Esophagus muscularis mucosa (tissue), 4 donors: ENCODE results near the gene TNRC6C. TPM values are rescaled to one million over a fixed set of nuclear protein-coding genes. Genes with fewer than 3 reads are reported as not detected.

Source experiments
- DNase-seq: peaks from one replicate; pipeline ENCODE4 v3.0.0-alpha.2; 2017; ENCODE audit errors: extremely low spot score
- H3K27ac ChIP-seq, 4 donors: fragments of 200-600 bp; sonication (generic); replicated peaks in 1 of 4; 1 replicate in 3 of 4; 2 replicates in 1 of 4; pipeline ENCODE4 v1.5.1; 2016 to 2019; ENCODE audit warnings: mild to moderate bottlenecking in 1 of 4
- H3K27me3 ChIP-seq, 4 donors: fragments of 200-600 bp; sonication (generic); one replicate each; pipeline versions ENCODE4 v1.5.1 to v1.6.0; 2016 to 2019
- H3K36me3 ChIP-seq, 4 donors: fragments of 200-600 bp; sonication (generic); one replicate each; pipeline ENCODE4 v1.5.1; 2016 to 2019
- H3K4me1 ChIP-seq, 4 donors: fragments of 200-600 bp; sonication (generic); one replicate each; pipeline ENCODE4 v1.5.1; 2016 to 2019
- H3K4me3 ChIP-seq, 4 donors: fragments of 200-600 bp; sonication (generic); 1 replicate in 2 of 4; 2 replicates in 2 of 4; pipeline ENCODE4 v1.5.1; 2016 to 2019; ENCODE audit warnings: mild to moderate bottlenecking in 4 of 4, moderate library complexity in 1 of 4
- H3K9me3 ChIP-seq, 4 donors: fragments of 200-600 bp; sonication (generic); 1 replicate in 3 of 4; 2 replicates in 1 of 4; pipeline ENCODE4 v1.5.1; 2016 to 2019
- CTCF ChIP-seq, 3 experiments: fragments of 200-600 bp in 2 of 3; fragments of 450-650 bp in 1 of 3; sonication (generic) in 2 of 3; IDR thresholded peaks; one replicate each; pipeline ENCODE4 v1.5.1; 2017 to 2019; ENCODE audit warnings: antibody characterized with exemption in 3 of 3, mild to moderate bottlenecking in 2 of 3, moderate library complexity in 1 of 3
- EP300 ChIP-seq: sonication (generic); formaldehyde crosslinking; IDR thresholded peaks from one replicate; pipeline ENCODE4 v1.6.1; 2017; ENCODE audit warnings: antibody characterized with exemption
- POLR2A ChIP-seq: fragments of 450-650 bp; IDR thresholded peaks from one replicate; pipeline ENCODE4 v1.6.1; 2017; ENCODE audit warnings: antibody characterized with exemption, moderate library complexity, mild to moderate bottlenecking, low read depth
- POLR2AphosphoS5 ChIP-seq, 2 donors: sonication (generic); formaldehyde crosslinking; IDR thresholded peaks; one replicate each; pipeline ENCODE4 v1.6.1; 2017; ENCODE audit warnings: antibody characterized with exemption in 2 of 2
- WGBS: methylation state at CpG from one replicate; pipeline ENCODE4 v1.1.5; 2018; 5-methylcytosine and 5-hydroxymethylcytosine counted together
- intact Hi-C: fragments of 100-400 bp; cut with DNase I; formaldehyde crosslinking; loops from one replicate; pipeline ENCODE4 v1.15.1; 2023
- total RNA-seq, 4 donors: library from RNA; depleted of rRNA; stranded (reverse); fragments of >200 nt; gene quantifications; one replicate each; pipeline versions ENCODE4 v1.1.0 to v1.2.1, GENCODE V29; 2016

TNRC6C gene
- total RNA-seq, 4 donors from 2014 or later: 21.4 to 31.6 (median 29.0) TPM

GRCh38 chr17:78022425-78022824 is 63.9 kb downstream of the TNRC6C start:
- 66% methylated on average over 2 of the region's 2 CpGs for WGBS
- intact Hi-C loops: loop anchor here (5.0 kb wide), 1 partner anchor 35 kb away; no protein-coding TSS in a partner anchor
- H3K4me1 ChIP-seq: peaks cover 31 to 73% (median 58%) of the 10 kb centered on the region in 4 donors
- H3K27me3 ChIP-seq: no peaks in the 10 kb centered on the region
- no peak for DNase-seq
- H3K9me3 ChIP-seq: no peaks in the 10 kb centered on the region
- TF ChIP-seq EP300: no peak
- TF ChIP-seq CTCF (IDR thresholded peaks at IDR 0.05): no peak
- TF ChIP-seq POLR2A: no peak
- no peak for TF ChIP-seq POLR2AphosphoS5 (IDR thresholded peaks at IDR 0.05)
- peaks cover 0 to 9% (median 0%) of the 10 kb centered on the region in 4 donors for H3K36me3 ChIP-seq
- H3K27ac ChIP-seq: no peak overlapping the region
- H3K4me3 ChIP-seq: no peak overlapping the region

- no peak for DNase-seq
- Histone ChIP-seq H3K9me3 (no peaks in the 10 kb centered on the region), H3K36me3 (peaks cover 0 to 5% (median 0%) of the 10 kb centered on the region in 4 donors), H3K4me1 (peaks cover 36 to 75% (median 60%) of the 10 kb centered on the region in 4 donors), H3K27ac (peak overlapping the region in 1 of 4 donors; percentile 16), H3K27me3 (no peaks in the 10 kb centered on the region), H3K4me3 (no peak overlapping the region)
- TF ChIP-seq CTCF (IDR thresholded peaks at IDR 0.05) (no peak), POLR2AphosphoS5 (IDR thresholded peaks at IDR 0.05) (no peak), POLR2A (no peak), EP300 (no peak)
- intact Hi-C loops: loop anchor here (5.0 kb wide), 1 partner anchor 34 kb away; no protein-coding TSS in a partner anchor
- WGBS: 69% methylated on average over 5 of the region's 5 CpGs
These were observed 64.5 kb downstream of the TNRC6C start for GRCh38 chr17:78023042-78023441.

DNA sequence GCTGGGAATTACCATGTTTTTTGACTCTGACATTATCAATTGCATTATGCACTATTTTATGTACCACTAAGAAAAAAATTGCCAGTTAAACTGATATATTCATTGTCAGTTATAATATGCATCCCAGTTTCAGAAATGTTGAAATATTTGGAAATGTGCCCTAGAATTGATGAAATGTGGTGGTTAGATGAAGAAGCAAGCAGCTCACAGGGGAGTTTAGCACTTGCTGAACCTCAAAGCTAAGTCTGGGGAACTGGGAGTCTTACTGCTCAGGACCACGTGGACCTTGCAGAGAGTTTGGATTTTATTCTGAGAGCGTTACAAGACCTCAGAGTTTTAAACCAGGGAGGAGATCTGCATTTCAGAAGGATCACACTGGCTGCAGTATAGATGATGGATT is 67.9 kb downstream of the TNRC6C start:
- H3K27ac ChIP-seq: no peak overlapping the region
- H3K27me3 ChIP-seq: no peaks in the 10 kb centered on the region
- no peak for DNase-seq
- H3K36me3 ChIP-seq: peaks cover under 1 to 9% (median 1%) of the 10 kb centered on the region in 4 donors
- 71% methylated on average over 2 of the region's 2 CpGs for WGBS
- TF ChIP-seq POLR2AphosphoS5 (IDR thresholded peaks at IDR 0.05) (no peak), EP300 (no peak), CTCF (IDR thresholded peaks at IDR 0.05) (no peak), POLR2A (no peak)
- H3K4me1 ChIP-seq: peaks cover 18 to 48% (median 37%) of the 10 kb centered on the region in 4 donors
- H3K4me3 ChIP-seq: no peak overlapping the region
- intact Hi-C loops: no loop called here
- no peaks in the 10 kb centered on the region for H3K9me3 ChIP-seq

DNA sequence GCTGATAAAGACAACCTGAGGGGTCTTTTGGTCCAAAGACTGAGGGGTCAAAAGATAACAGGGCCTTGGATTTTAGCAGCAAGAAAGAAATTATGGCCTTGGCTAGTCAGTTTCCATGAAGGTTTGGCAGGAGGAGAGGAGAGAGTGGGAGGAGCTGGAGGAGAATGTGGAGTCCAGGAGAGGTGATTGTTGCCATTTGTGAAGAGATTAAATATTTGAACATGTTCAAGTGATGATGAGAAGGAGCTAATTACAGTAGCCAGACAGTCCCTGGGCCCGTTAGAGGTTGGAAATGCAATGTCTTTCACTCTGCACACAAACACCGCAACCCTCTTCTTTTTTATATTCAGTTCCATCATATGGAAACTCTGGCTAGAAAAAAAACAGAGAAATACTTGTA is 68.6 kb downstream of the TNRC6C start:
- DNase-seq: no peak
- TF ChIP-seq CTCF (IDR thresholded peaks at IDR 0.05) (no peak), POLR2A (no peak), POLR2AphosphoS5 (IDR thresholded peaks at IDR 0.05) (no peak), EP300 (no peak)
- Histone ChIP-seq H3K27ac (no peak overlapping the region), H3K27me3 (no peaks in the 10 kb centered on the region), H3K36me3 (peaks cover 7 to 16% (median 8%) of the 10 kb centered on the region in 4 donors), H3K4me1 (peaks cover 18 to 44% (median 35%) of the 10 kb centered on the region in 4 donors), H3K4me3 (no peak overlapping the region), H3K9me3 (no peaks in the 10 kb centered on the region)
- intact Hi-C loops: no loop called here
- 74% methylated on average over 2 of the region's 2 CpGs for WGBS

DNA sequence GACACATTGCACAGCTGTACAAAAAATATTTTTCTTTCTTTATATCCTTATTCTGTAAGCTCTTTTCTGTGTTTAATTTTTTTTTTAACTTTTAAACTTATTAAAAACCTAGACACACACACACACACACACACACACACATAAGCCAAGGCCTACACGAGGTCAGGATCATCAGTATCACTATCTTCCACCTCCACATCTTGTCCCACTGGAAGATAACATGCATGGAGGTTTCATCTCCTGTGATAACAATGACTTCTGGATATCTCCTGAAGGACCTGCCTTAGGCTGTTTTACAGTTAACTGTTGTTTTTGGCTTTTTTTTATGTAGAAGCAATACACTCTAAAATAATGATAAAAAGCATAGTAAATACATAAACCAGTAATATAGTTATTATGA is 71.2 kb downstream of the TNRC6C start:
- 47% methylated on average over 1 of the region's 1 CpG for WGBS

More for the DNA sequence above, 71.2 kb downstream of the TNRC6C start:
- no peaks in the 10 kb centered on the region for H3K9me3 ChIP-seq
- H3K4me3 ChIP-seq: no peak overlapping the region
- H3K4me1 ChIP-seq: peaks cover 18 to 34% (median 31%) of the 10 kb centered on the region in 4 donors
- no peak overlapping the region for H3K27ac ChIP-seq
- intact Hi-C loops: no loop called here
- peaks cover 7 to 33% (median 26%) of the 10 kb centered on the region in 4 donors for H3K36me3 ChIP-seq
- DNase-seq: no peak
- TF ChIP-seq POLR2AphosphoS5 (IDR thresholded peaks at IDR 0.05) (no peak), CTCF (IDR thresholded peaks at IDR 0.05) (no peak), POLR2A (no peak), EP300 (no peak)
- H3K27me3 ChIP-seq: no peaks in the 10 kb centered on the region
